Measurements from ENCODE around the gene CYP39A1.

DNA sequence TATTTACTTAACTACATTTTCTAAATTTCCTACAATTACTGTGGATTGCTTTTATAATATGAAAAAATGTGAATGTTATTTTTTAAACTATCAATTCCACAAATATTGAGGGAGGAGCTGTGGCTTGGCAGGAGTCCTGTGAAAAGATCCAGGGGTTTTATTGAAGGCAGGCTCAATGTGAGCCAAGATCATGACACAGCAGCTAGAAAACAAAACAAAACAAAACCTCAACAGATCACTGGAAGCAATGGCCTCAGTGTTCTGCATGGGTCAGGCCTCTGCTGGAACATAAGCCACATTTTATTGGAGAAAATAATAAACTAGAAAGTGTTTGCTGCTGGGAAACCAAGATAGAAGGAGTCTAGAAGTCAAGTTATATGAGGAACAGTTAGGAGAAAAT is 142.0 kb downstream of the CYP39A1 start:
- TF ChIP-seq HEYL (CRISPR knock-in tag; IDR thresholded peaks at IDR 0.05) (no peak), FOSL2 (IDR thresholded peaks at IDR 0.05) (no peak), FOSL2 (CRISPR knock-in tag; IDR thresholded peaks at IDR 0.05) (no peak), POLR2A (IDR thresholded peaks at IDR 0.05; ENCODE audit: low read length) (no peak), TP53 (CRISPR knock-in tag; IDR thresholded peaks at IDR 0.05) (no peak)
- TF ChIP-seq, protein P1, sequence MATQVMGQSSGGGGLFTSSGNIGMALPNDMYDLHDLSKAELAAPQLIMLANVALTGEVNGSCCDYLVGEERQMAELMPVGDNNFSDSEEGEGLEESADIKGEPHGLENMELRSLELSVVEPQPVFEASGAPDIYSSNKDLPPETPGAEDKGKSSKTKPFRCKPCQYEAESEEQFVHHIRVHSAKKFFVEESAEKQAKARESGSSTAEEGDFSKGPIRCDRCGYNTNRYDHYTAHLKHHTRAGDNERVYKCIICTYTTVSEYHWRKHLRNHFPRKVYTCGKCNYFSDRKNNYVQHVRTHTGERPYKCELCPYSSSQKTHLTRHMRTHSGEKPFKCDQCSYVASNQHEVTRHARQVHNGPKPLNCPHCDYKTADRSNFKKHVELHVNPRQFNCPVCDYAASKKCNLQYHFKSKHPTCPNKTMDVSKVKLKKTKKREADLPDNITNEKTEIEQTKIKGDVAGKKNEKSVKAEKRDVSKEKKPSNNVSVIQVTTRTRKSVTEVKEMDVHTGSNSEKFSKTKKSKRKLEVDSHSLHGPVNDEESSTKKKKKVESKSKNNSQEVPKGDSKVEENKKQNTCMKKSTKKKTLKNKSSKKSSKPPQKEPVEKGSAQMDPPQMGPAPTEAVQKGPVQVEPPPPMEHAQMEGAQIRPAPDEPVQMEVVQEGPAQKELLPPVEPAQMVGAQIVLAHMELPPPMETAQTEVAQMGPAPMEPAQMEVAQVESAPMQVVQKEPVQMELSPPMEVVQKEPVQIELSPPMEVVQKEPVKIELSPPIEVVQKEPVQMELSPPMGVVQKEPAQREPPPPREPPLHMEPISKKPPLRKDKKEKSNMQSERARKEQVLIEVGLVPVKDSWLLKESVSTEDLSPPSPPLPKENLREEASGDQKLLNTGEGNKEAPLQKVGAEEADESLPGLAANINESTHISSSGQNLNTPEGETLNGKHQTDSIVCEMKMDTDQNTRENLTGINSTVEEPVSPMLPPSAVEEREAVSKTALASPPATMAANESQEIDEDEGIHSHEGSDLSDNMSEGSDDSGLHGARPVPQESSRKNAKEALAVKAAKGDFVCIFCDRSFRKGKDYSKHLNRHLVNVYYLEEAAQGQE (IDR thresholded peaks at IDR 0.05): no peak

All from A549 (cell line).